Measurements from ENCODE around the gene ARL5A.

ARL5A gene

DNA sequence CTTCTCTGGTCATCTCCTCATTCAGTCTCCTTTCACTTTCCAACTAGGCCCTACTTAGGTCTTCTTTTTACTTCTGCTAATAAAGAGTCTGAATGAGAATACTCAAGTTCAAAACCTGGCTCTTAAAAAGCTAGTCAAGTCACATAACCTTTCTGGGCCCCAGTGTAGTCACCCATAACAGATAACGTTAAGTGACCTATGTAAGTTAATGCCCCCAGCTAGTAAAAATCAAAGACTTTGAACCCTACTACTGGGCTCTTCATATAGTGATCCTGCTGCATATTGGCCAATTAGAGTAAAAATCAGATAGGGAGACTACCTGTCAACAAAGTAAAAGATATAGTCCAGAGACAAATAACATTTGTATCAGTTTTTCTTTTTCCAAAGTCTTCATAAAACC lies 17.7 kb downstream of the ARL5A start:
- TF ChIP-seq CTCF (IDR thresholded peaks at IDR 0.05; ENCODE audit: insufficient read depth, missing control alignments), result no peak
- FAIRE-seq, result no peak
- no peak for DNase-seq (ENCODE audit: insufficient read length, low spot score)

DNA sequence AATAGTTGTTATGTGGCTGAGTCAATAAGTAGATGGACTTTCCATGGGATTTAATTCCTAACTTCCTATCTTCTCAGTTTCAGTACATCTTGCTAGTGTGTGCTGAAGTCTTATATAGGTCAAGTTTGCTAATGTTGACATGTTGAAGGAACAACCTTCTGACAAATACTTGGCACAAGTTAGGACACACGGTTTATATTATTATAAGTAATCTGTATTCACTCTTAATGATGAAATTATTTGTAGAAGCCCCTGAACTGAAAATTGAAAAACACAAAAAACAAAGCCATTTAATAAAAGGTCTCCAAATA lies 19.2 kb downstream of the ARL5A start:
- no peak for TF ChIP-seq CTCF (IDR thresholded peaks at IDR 0.05; ENCODE audit: insufficient read depth, missing control alignments)
- DNase-seq (ENCODE audit: insufficient read length, low spot score) (no peak), FAIRE-seq (no peak)

DNA sequence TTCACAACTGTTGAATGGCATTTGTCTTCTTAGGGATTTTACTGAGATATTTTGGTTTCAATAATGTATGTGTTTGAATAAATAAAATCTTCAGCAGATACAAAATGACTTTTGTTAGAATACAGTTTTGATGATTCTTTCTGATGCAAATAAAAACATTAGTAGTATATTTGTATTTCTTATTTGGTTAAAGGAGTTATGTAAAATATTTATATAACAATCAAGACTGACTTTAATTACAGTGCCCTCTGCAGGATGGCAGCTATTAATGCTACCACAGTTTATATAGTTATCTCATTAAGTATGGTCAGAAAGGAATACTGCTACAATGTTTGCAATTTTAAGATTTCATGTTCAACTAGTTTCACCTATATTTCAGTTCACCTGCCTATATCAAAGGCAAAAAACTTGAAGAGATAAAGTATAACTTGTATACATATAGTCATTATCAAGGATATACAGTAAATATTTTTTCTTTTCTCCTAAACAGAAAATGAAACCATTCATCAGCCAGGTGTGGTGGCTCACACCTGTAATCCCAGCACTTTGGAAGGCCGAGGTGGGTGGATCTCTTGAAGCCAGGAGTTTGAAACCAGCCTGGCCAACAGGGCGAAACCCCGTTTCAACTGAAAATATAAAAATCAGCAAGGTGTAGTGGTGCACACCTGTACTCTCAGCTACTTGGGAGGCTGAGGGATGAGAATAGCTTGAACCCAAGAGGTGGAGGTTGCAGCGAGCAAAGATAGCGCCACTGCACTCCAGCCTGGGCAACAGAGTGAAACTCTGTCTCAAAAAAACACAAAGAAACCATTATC lies 19.8 kb downstream of the ARL5A start:
- no peak for DNase-seq (ENCODE audit: insufficient read length, low spot score)
- peak; percentile 21 for FAIRE-seq
- TF ChIP-seq CTCF (IDR thresholded peaks at IDR 0.05; ENCODE audit: insufficient read depth, missing control alignments), result peak; percentile 63

GRCh38 chr2:151805961-151806360 lies 22.3 kb downstream of the ARL5A start:
- FAIRE-seq (no peak), DNase-seq (ENCODE audit: insufficient read length, low spot score) (no peak)
- TF ChIP-seq CTCF (IDR thresholded peaks at IDR 0.05; ENCODE audit: insufficient read depth, missing control alignments), result no peak

- FAIRE-seq (no peak), DNase-seq (ENCODE audit: insufficient read length, low spot score) (no peak)
- TF ChIP-seq CTCF (IDR thresholded peaks at IDR 0.05; ENCODE audit: insufficient read depth, missing control alignments), result no peak
These were observed 22.9 kb downstream of the ARL5A start for GRCh38 chr2:151805343-151805742.

DNA sequence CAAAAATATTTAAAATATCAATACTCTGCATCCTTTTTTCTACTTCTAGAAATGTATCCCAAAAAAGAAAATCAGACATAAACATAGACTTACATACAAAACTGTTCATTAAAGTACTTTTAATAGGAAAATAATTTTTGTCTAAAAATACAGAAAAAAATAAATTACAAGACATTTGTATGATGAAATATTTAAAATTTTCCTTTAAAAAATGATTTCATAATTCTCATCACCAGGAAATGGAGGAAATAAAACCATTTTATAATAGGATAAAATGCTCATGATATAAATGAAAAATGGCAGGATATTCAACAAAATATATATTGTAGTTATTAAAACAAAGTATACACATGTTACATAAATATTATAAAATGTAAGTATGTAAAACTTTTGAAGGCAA lies 24.4 kb downstream of the ARL5A start:
- no peak for TF ChIP-seq CTCF (IDR thresholded peaks at IDR 0.05; ENCODE audit: insufficient read depth, missing control alignments)
- no peak for FAIRE-seq
- no peak for DNase-seq (ENCODE audit: insufficient read length, low spot score)

DNA sequence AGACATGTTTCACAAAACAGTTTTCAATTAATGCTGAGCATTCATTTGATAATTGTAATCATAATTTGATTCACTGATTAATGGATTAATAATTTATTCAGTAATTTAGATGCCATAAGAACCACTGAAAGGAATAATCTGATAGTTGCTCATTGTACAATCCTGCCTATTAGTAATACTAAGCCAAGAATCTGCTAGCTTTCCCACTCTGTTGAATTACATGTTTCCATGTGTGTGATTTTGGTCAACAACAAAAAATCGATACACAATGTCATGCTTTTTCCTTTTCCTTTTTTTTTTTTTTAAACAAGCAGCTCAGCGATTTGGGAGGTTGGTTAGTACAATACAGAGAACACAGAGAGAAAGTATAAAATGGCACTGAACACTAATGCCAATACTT lies 25.9 kb downstream of the ARL5A start:
- TF ChIP-seq CTCF (IDR thresholded peaks at IDR 0.05; ENCODE audit: insufficient read depth, missing control alignments), result no peak
- DNase-seq (ENCODE audit: insufficient read length, low spot score), result no peak
- FAIRE-seq, result no peak
